GM19372 (cell line): ENCODE results near the gene UPK3B.
A peak's percentile ranks its signal among the peaks of the same experiment; 100 is the strongest.
"Not testable (repeated sequence)": the region's sequence is repeated elsewhere in the genome, so short reads cannot be mapped to it uniquely, and the experiment has no call there.

Experiments used
- ATAC-seq: cut with Tn5 transposase; IDR thresholded peaks from one replicate; pipeline ENCODE4 v1.9.1; 2021; ENCODE audit warnings: mild to moderate bottlenecking, low read depth, moderate library complexity; ENCODE audit not compliant: unreplicated experiment

The UPK3B gene

DNA sequence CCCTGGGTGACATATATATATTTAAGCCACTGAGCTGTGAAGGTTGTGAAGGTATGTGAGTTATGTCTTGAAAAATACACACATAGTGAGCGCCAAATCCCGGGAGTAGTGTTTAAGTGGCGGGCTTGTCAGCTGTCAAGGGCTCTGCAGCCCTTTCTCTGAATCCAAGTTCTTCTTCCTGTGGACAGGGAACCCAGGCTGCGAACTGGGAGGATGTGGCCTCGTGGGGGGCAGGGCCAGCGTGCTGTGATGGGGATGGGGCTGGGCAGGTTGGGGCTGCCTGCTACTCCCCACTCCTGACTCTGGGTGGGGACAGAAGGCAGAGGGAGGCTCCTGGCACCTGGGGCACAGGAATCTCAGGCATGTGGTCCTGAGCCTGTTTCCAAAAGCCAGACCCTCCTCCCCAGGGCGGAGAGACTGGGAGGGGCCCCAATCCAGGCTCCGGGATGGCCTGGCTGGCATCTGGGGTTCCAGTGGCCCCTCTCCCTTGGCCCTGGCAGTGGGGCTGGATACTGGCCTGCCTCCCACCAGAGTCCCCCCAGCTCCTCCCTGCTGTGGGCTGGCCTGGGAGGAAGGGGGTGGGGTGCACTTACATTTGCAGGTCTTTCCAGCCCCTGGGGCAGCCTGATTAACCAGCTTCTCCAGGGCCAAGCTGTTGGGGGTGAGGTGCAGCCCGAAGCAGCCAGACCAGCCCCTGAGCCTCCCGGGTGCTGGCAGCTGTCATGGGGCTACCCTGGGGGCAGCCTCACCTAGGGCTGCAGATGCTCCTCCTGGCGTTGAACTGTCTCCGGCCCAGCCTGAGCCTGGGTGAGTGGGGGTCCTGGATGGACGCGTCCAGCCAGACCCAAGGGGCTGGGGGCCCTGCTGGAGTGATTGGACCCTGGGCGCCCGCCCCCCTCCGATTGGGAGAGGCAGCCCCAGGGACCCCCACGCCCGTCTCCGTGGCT lies at the start of gene UPK3B:
Gene UPK3B, plus strand, starts transcription at position 622 of the 947 bp plus-strand sequence. Its CDS starts 101 bp downstream, at position 723.
- ATAC-seq: no peak

- ATAC-seq: not testable (repeated sequence)
Measured at GRCh38 chr7:76460767-76461166, 49.6 kb upstream of the UPK3B start.

DNA sequence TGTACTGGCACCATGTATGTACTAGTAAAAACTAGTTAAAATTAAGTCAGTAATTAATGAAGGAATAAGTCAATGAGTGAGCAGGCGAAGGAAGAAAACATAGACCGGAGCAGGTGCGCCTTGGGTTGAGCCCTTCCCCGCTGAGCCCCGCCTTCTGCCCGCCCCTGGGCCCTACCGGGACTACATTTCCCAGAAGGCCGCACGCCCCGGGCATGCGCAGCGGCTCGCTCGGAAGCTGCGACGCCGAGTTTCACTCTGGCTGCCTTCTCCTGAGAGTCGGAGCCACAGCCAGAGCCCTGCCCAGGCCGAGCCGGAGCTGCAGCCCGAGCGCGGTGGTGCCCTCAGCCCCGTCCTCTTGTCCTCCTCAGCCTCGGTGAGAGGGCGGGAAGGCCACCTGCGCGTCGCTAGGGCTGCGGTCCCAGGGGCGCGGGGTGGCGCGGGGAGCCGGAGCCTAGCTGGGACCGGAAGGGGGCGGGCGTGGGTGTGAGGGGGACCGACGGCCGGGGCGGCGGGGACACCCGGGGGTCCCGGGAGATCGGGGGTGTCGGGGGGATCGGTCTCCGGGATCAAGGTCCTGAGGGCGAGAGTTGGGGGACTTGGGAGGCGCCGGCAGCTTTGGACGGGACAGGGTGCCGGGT lies 48.8 kb upstream of the UPK3B start, which contains the start of gene DTX2:
Gene DTX2, plus strand, starts transcription at position 246 of the 638 bp plus-strand sequence. CDS start 18,801 bp downstream, outside the sequence.
- ATAC-seq: peak; percentile 97

- not testable (repeated sequence) for ATAC-seq
Measured at GRCh38 chr7:76462271-76462882, 48.0 kb upstream of the UPK3B start.

DNA sequence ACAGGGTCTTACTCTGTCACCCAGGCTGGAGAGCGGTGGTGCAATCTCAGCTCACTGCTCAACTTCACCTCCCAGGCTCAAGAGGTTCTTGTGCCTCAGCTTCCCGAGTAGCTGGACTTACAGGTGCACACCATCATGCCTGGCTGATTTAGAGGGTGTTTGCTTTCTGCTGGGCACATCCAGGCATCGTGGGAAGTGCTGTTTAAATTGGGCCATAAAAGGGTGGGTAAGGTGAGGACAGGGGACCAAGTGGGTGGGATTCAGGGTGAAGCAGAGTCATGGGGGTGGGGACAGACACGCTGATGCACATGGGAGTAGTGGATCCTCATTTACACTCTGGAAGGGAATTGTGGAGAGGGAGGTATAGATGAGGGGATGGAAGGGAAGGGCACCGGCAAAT lies 45.4 kb upstream of the UPK3B start:
- ATAC-seq: not testable (repeated sequence)

DNA sequence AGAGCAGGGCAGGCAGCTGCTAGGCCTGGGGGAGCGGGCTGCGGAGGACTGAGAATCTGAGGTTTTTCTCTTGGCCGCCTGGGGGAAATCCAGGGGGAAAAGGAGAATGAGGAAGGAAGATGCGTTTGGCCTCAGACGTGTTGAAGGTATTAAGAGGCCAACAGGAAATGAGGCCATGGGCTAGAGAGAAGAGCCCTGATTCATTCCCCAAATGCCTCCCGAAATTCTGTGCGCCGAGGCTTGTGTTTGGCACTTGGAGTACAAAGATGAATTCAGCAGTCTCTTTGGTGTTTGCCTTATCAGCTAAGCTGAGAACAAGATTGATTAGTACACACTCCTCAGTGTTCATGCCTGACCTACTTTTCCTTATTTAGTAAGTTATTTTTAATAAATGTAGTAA lies 44.4 kb upstream of the UPK3B start:
- ATAC-seq: not testable (repeated sequence)

GRCh38 chr7:76467743-76468404 lies 42.5 kb upstream of the UPK3B start:
- not testable (repeated sequence) for ATAC-seq

DNA sequence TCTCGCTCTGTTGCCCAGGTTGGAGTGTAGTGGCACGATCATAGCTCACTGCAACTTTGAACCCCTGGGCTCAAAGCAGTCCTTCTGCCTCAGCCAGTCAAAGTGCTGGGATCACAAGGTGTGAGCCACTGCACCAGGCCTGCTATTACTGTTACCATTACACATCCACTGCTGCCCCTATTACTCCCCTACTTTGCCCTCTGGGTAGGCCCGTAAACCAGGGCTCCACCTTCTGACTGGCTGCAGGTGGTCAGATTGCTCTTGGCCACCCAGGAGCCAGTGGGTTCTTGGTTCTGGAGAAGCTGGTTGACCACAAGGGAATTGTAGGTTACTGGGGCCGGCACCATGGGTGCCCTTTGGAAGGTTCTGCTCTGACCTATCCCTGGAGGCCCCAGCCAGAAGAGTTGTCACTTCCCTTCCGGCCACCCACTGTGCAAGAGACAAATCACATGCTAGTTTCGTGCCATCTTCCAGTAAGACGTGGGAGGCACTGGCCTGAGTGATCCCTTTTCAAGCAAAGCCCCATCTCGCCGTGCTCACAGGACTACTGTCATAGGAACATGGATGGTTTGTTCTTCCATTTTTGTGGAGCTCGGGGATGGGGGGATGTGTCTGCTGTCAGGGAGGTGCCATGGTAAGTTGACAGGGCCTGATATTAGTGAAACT lies 38.7 kb upstream of the UPK3B start:
- not testable (repeated sequence) for ATAC-seq

DNA sequence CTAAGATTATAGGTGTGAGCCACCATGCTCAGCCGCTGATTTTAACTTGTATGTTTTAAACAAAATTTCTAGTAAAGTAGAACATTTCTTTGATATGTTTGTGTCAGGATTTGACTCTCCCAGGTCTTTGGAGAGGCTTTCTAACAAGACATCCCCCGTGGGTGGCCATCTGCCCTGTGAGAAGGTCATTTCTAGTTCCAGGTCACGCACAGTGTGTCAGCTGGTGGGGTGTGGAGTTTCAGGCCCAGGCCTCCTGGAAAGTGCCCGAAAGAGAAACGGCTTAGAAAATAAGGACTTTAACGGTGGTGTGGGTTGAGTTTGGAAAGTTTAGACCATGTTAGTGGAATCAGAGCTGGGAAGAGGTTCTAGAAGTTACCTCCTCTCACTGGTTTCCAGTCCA lies 37.3 kb upstream of the UPK3B start:
- ATAC-seq: not testable (repeated sequence)

DNA sequence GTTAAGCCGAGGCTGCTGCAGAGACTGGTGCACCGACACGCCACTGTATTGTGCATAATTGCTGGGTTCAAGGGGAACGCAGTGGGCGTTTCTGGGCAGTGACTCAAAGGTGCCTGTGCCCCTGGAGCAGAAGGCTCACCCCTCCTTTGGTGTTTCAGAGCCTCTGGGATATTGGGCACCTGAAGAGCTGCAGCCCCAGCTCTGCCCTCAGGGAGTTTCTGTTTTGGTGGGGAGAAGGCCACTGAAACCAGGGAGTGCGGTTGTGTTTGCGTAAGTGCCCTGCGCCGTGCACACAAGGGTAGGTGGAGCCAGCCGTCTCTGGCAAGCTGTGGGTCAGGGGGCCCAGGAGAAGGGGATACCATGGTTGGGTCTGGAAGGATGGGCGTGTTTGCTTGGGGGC lies 34.1 kb upstream of the UPK3B start:
- ATAC-seq: not testable (repeated sequence)

- not testable (repeated sequence) for ATAC-seq
Measured at GRCh38 chr7:76476742-76477474, 33.4 kb upstream of the UPK3B start.

DNA sequence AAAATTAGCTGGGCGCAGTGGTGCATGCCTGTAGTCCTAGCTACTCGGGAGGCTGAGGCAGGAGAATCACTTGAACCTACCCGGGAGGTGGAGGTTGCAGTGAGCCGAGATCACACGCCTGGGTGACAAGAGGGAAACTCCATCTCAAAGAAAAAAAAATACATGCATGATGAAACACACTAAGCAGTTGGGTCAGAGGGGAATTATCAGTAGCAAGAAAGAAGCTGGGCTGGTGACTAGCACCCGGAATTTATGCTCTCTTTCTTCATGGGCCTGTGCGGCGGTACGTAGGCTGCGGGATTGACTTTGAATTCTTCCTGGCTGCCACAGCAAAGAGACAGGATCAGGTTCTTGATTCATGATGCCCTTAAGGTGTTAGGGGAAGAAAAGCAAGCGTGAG lies 30.7 kb upstream of the UPK3B start:
- ATAC-seq: not testable (repeated sequence)

GRCh38 chr7:76480403-76481253 lies 29.7 kb upstream of the UPK3B start:
- ATAC-seq: not testable (repeated sequence)

- not testable (repeated sequence) for ATAC-seq
Measured at GRCh38 chr7:76482660-76483059, 27.7 kb upstream of the UPK3B start.

- not testable (repeated sequence) for ATAC-seq
Measured at GRCh38 chr7:76483081-76483480, 27.3 kb upstream of the UPK3B start.

DNA sequence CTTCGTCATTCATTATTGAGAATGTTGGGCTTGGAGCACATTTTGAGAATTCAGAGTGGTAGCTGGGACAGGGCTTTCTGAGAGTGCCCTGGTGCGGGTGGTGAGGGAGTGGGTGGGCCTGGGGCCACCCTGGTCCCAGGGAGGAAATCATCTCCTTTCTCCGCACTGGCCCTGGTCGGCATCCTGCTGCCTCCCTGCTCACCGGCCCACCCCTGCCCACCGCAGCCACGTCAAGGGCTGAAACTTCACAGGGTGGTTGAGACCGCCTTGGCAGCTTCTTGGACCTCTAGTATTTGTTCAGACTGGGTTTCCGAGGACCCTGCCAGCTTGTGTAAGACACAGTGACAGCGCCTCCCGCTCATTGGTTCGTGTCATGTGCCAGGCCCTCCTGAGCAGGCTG lies 25.9 kb upstream of the UPK3B start:
- ATAC-seq: not testable (repeated sequence)

DNA sequence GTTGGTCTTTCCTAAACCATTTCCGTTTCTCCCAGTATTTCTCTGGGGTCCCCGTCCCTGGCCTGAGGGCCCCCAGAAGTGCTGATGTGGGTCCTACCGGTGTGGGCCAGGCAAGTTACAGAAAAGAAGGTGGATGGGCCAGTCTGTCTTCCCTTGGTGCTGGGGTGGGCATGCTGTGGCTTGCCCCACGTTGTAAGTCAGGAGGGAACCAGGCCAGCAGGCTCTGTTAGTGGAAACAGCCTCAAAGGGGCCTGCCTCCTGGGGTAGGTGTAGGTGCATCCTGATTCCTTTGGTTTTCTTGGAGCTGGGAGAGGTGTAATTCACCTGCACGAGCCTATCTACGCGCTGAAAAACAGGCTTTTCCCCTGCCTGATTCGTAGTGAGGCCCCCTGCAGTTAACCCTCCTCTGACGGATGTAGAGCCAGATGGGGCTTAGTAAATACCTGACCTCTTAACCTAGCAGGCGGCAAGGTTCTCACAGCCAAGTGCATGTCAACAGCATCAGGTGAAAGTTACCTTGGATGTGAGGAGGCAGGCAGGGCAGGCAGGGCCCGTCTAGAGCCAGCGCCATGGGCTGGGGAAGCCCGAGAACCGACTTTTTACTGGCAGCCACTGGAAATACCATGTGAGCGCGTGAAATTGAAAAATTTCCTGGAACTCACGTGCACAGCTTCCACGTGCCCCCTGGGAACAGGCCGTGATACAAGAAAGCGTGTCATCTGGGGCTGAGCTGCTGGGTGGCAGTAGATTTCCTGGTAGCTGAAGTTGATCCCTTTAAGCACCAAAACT lies 24.3 kb upstream of the UPK3B start:
- ATAC-seq: peak; percentile 11
